KMS-11 (cell line): ENCODE results near the gene TEX48.

Source experiments
- H2AFZ ChIP-seq: fragments of 200-600 bp; sonication (generic); 2 replicates; pipeline ENCODE4 v1.6.1; 2016; ENCODE audit warnings: antibody characterized with exemption, mixed run types, low read depth
- H3K27ac ChIP-seq: fragments of 200-600 bp; sonication (generic); 2 replicates; pipeline ENCODE4 v1.6.1; 2016; ENCODE audit warnings: mild to moderate bottlenecking, mixed run types
- H3K27me3 ChIP-seq: fragments of 200-600 bp; sonication (generic); 2 replicates; pipeline ENCODE4 v1.6.1; 2017; ENCODE audit warnings: mild to moderate bottlenecking, low read depth, mixed run types, moderate library complexity; ENCODE audit not compliant: insufficient read depth
- H3K36me3 ChIP-seq: fragments of 200-600 bp; sonication (generic); 2 replicates; pipeline ENCODE4 v1.6.1; 2017; ENCODE audit warnings: mild to moderate bottlenecking, mixed run types; ENCODE audit not compliant: insufficient read depth
- H3K4me1 ChIP-seq: fragments of 200-600 bp; sonication (generic); 2 replicates; pipeline ENCODE4 v1.6.1; 2016; ENCODE audit warnings: mild to moderate bottlenecking, low read depth, mixed run types; ENCODE audit not compliant: poor library complexity, severe bottlenecking
- H3K4me2 ChIP-seq: fragments of 200-600 bp; sonication (generic); 2 replicates; pipeline ENCODE4 v1.7.0; 2016; ENCODE audit warnings: mild to moderate bottlenecking, mixed run types
- H3K4me3 ChIP-seq: fragments of 200-600 bp; sonication (generic); IDR thresholded peaks from 2 replicates; pipeline ENCODE4 v1.6.1; 2017; ENCODE audit warnings: low read depth, low read length, mixed read lengths; ENCODE audit not compliant: insufficient read depth
- H3K79me2 ChIP-seq: fragments of 200-600 bp; sonication (generic); 2 replicates; pipeline ENCODE4 v1.6.1; 2016; ENCODE audit warnings: low read depth, mixed run types; ENCODE audit not compliant: insufficient read depth
- H3K9ac ChIP-seq: fragments of 200-600 bp; sonication (generic); 2 replicates; pipeline ENCODE4 v1.6.1; 2016; ENCODE audit warnings: mild to moderate bottlenecking, mixed run types
- H4K20me1 ChIP-seq: fragments of 200-600 bp; sonication (generic); 2 replicates; pipeline ENCODE4 v1.6.1; 2016; ENCODE audit warnings: mild to moderate bottlenecking, mixed run types; ENCODE audit not compliant: insufficient read depth
- CTCF ChIP-seq: fragments of 200-600 bp; sonication (generic); conservative IDR thresholded peaks from 2 replicates; pipeline ENCODE4 v1.6.1; 2017; ENCODE audit warnings: low read depth, mild to moderate bottlenecking, antibody characterized with exemption, low read length, moderate library complexity, mixed read lengths

TEX48 gene

GRCh38 chr9:114724744-114725143 lies 42.8 kb upstream of the TEX48 start:
- H3K36me3 ChIP-seq, result no peaks in the 10 kb centered on the region
- no peak overlapping the region for H3K4me2 ChIP-seq
- no peak for TF ChIP-seq CTCF

DNA sequence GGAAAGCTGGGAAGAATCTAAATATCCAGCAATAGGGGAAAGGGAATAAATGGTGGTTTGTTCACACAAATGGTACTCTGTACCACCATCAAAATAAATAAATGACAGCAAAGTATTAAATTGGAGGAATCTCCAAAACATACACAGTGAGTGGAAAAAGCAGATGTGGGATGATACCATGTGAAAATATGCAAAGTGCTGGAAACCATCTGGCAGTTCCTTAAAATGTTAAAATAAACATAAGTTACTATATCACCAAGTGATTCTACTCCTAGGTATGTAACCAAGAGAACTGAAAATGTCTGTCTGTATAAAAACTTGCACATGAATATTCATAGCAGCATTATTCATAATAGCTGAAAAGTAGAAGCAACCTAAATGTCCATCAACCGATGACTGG lies 41.9 kb upstream of the TEX48 start:
- H4K20me1 ChIP-seq, result no peaks in the 10 kb centered on the region
- H2AFZ ChIP-seq, result no peak overlapping the region
- H3K36me3 ChIP-seq, result no peaks in the 10 kb centered on the region
- H3K27ac ChIP-seq, result no peak overlapping the region
- no peak overlapping the region for H3K4me3 ChIP-seq
- H3K27me3 ChIP-seq, result no peaks in the 10 kb centered on the region
- TF ChIP-seq CTCF, result no peak
- H3K9ac ChIP-seq, result no peak overlapping the region
- H3K4me2 ChIP-seq, result no peak overlapping the region
- no peaks in the 10 kb centered on the region for H3K4me1 ChIP-seq
- no peaks in the 10 kb centered on the region for H3K79me2 ChIP-seq

More at GRCh38 chr9:114724744-114725143, 42.8 kb upstream of the TEX48 start:
- Histone ChIP-seq H2AFZ (no peak overlapping the region), H3K27me3 (no peaks in the 10 kb centered on the region), H3K9ac (no peak overlapping the region), H3K27ac (no peak overlapping the region), H3K79me2 (no peaks in the 10 kb centered on the region), H3K4me1 (no peaks in the 10 kb centered on the region), H3K4me3 (no peak overlapping the region), H4K20me1 (no peaks in the 10 kb centered on the region)

GRCh38 chr9:114722937-114723620 lies 41.1 kb upstream of the TEX48 start:
- H3K27ac ChIP-seq, result no peak overlapping the region
- H3K4me1 ChIP-seq, result no peaks in the 10 kb centered on the region
- no peak overlapping the region for H2AFZ ChIP-seq
- H4K20me1 ChIP-seq, result no peaks in the 10 kb centered on the region
- H3K9ac ChIP-seq, result no peak overlapping the region
- no peak overlapping the region for H3K4me2 ChIP-seq
- H3K79me2 ChIP-seq, result no peaks in the 10 kb centered on the region
- no peak overlapping the region for H3K4me3 ChIP-seq
- no peak for TF ChIP-seq CTCF
- no peaks in the 10 kb centered on the region for H3K27me3 ChIP-seq
- no peaks in the 10 kb centered on the region for H3K36me3 ChIP-seq

- H2AFZ ChIP-seq, result no peak overlapping the region
- no peak overlapping the region for H3K27ac ChIP-seq
- H3K9ac ChIP-seq, result no peak overlapping the region
- H3K4me3 ChIP-seq, result no peak overlapping the region
- H3K79me2 ChIP-seq, result no peaks in the 10 kb centered on the region
- H3K4me2 ChIP-seq, result no peak overlapping the region
- H3K36me3 ChIP-seq, result no peaks in the 10 kb centered on the region
- TF ChIP-seq CTCF, result no peak
- no peaks in the 10 kb centered on the region for H3K4me1 ChIP-seq
- no peaks in the 10 kb centered on the region for H4K20me1 ChIP-seq
- no peaks in the 10 kb centered on the region for H3K27me3 ChIP-seq
These were observed 40.2 kb upstream of the TEX48 start for GRCh38 chr9:114722081-114722621.
